BLaER1 (cell line): ENCODE measurements around the gene ACTL10.

Source experiments
- H3K27ac ChIP-seq: shearing (Covaris generic); formaldehyde crosslinking; 2 replicates; pipeline ENCODE4 v1.8.1; 2022
- H3K27me3 ChIP-seq: shearing (Covaris generic); formaldehyde crosslinking; 2 replicates; pipeline ENCODE4 v1.8.1; 2022
- H3K36me3 ChIP-seq: shearing (Covaris generic); formaldehyde crosslinking; 2 replicates; pipeline ENCODE4 v1.8.1; 2022
- H3K4me1 ChIP-seq: shearing (Covaris generic); formaldehyde crosslinking; 2 replicates; pipeline ENCODE4 v1.8.1; 2022
- H3K4me2 ChIP-seq: shearing (Covaris generic); formaldehyde crosslinking; 2 replicates; pipeline ENCODE4 v1.8.1; 2022
- H3K4me3 ChIP-seq: shearing (Covaris generic); formaldehyde crosslinking; 2 replicates; pipeline ENCODE4 v1.8.1; 2022
- H3K9ac ChIP-seq: shearing (Covaris generic); formaldehyde crosslinking; 2 replicates; pipeline ENCODE4 v1.8.1; 2022
- H3K9me3 ChIP-seq: shearing (Covaris generic); formaldehyde crosslinking; 2 replicates; pipeline ENCODE4 v1.8.1; 2022
- H4K20me1 ChIP-seq: shearing (Covaris generic); formaldehyde crosslinking; 2 replicates; pipeline ENCODE4 v1.8.1; 2022
- Cebpa-rat ChIP-seq: shearing (Covaris generic); IDR thresholded peaks from 2 replicates; pipeline ENCODE4 v1.8.1; 2022

ACTL10 gene

GRCh38 chr20:33656010-33656782 lies 10.5 kb upstream of the ACTL10 start:
- no peak overlapping the region for H3K4me2 ChIP-seq
- H4K20me1 ChIP-seq, result peaks cover 9% of the 10 kb centered on the region; the same call in 1 of the 2 replicates
- peaks cover 11% of the 10 kb centered on the region for H3K4me1 ChIP-seq
- H3K9ac ChIP-seq, result no peak overlapping the region
- H3K9me3 ChIP-seq, result no peaks in the 10 kb centered on the region
- H3K27ac ChIP-seq, result no peak overlapping the region
- TF ChIP-seq Cebpa-rat, result no peak
- no peaks in the 10 kb centered on the region for H3K27me3 ChIP-seq
- H3K4me3 ChIP-seq, result no peak overlapping the region
- peaks cover 38% of the 10 kb centered on the region for H3K36me3 ChIP-seq

- Histone ChIP-seq H3K9me3 (no peaks in the 10 kb centered on the region), H3K27me3 (no peaks in the 10 kb centered on the region), H4K20me1 (peaks cover 16% of the 10 kb centered on the region; the same call in 1 of the 2 replicates), H3K4me3 (no peak overlapping the region), H3K9ac (no peak overlapping the region), H3K4me1 (peaks cover 11% of the 10 kb centered on the region), H3K4me2 (no peak overlapping the region), H3K27ac (no peak overlapping the region), H3K36me3 (peaks cover 38% of the 10 kb centered on the region)
- TF ChIP-seq Cebpa-rat, result no peak
Measured at GRCh38 chr20:33656783-33657703, 9.7 kb upstream of the ACTL10 start.

DNA sequence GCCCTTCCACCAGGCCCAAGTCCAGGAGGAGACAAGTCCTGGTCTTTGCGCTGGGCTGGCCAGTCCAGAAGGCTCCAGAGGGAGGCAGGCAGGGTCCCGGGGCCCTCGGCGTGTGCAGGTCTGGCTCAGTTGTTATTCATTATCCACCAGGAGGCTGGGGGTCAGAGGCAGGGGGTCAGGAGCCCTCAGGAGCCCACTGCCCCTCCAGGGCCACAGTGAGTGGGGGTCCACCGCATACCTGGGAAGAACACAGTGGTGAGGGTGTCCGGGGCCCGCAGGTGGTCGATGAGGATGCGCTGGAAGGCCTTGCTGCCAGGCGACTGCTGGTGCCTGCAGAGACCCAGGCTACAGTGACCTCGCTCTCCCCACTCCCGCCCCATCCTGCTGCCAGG lies 9.0 kb upstream of the ACTL10 start:
- no peak for TF ChIP-seq Cebpa-rat
- H3K4me3 ChIP-seq, result no peak overlapping the region
- H4K20me1 ChIP-seq, result peaks cover 23% of the 10 kb centered on the region; the same call in 1 of the 2 replicates
- no peaks in the 10 kb centered on the region for H3K9me3 ChIP-seq
- H3K4me1 ChIP-seq, result peaks cover 14% of the 10 kb centered on the region
- no peak overlapping the region for H3K27ac ChIP-seq
- H3K36me3 ChIP-seq, result peaks cover 38% of the 10 kb centered on the region
- H3K9ac ChIP-seq, result no peak overlapping the region
- H3K27me3 ChIP-seq, result no peaks in the 10 kb centered on the region
- no peak overlapping the region for H3K4me2 ChIP-seq

GRCh38 chr20:33658510-33658909 lies 8.2 kb upstream of the ACTL10 start:
- peaks cover 22% of the 10 kb centered on the region for H3K4me1 ChIP-seq
- H3K9me3 ChIP-seq, result no peaks in the 10 kb centered on the region
- TF ChIP-seq Cebpa-rat, result no peak
- no peak overlapping the region for H3K4me2 ChIP-seq
- no peak overlapping the region for H3K9ac ChIP-seq
- peaks cover 30% of the 10 kb centered on the region; the same call in 1 of the 2 replicates for H4K20me1 ChIP-seq
- H3K27me3 ChIP-seq, result no peaks in the 10 kb centered on the region
- H3K27ac ChIP-seq, result no peak overlapping the region
- peaks cover 38% of the 10 kb centered on the region for H3K36me3 ChIP-seq
- no peak overlapping the region for H3K4me3 ChIP-seq

GRCh38 chr20:33658929-33659328 lies 7.8 kb upstream of the ACTL10 start:
- H3K27ac ChIP-seq, result no peak overlapping the region
- H3K4me1 ChIP-seq, result peaks cover 24% of the 10 kb centered on the region
- peaks cover 38% of the 10 kb centered on the region for H3K36me3 ChIP-seq
- no peak overlapping the region for H3K9ac ChIP-seq
- TF ChIP-seq Cebpa-rat, result no peak
- no peak overlapping the region for H3K4me2 ChIP-seq
- no peaks in the 10 kb centered on the region for H3K9me3 ChIP-seq
- no peak overlapping the region for H3K4me3 ChIP-seq
- H4K20me1 ChIP-seq, result peaks cover 30% of the 10 kb centered on the region; the same call in 1 of the 2 replicates
- H3K27me3 ChIP-seq, result no peaks in the 10 kb centered on the region

DNA sequence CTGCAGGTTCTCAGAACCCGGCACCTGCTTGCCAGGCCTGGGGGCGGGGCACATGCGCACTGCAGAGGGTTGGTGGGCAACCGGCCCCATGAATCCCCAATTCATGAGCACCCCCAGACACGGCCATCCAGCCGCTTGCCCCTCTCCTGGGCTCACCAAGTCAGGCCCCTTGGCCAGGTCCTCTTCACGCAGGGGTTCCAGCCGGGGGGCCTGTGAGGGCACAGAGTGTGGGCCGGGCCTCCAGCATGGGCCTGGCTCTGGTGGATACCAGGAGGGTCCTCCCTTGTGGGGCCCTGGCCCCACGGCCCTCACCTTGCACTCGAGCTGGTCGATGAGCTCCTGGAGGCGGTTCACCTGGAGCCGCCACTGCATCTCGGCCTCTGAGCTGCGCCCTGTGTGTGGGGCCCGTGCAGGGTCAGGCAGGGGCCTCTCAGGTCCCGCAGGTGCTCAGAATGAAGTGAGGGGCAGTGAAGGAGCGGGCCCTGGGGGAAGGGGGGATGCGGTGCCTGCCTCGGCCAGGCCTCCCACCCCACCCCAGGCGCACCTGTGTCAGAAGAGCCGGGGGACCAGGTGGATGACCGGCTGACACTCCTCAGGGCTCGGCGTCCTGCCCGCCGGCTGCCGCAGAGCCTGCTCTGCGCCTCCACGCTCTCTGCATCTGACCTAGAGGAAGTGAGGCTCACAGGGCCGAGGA lies 7.3 kb upstream of the ACTL10 start:
- Histone ChIP-seq H4K20me1 (peaks cover 30% of the 10 kb centered on the region; the same call in 1 of the 2 replicates), H3K27me3 (no peaks in the 10 kb centered on the region), H3K9me3 (no peaks in the 10 kb centered on the region), H3K9ac (no peak overlapping the region), H3K36me3 (peaks cover 38% of the 10 kb centered on the region), H3K4me1 (peaks cover 30% of the 10 kb centered on the region), H3K4me3 (no peak overlapping the region), H3K4me2 (peak overlapping the region; percentile 15; the same call in 1 of the 2 replicates), H3K27ac (peak overlapping the region; percentile 37; the same call in 1 of the 2 replicates)
- no peak for TF ChIP-seq Cebpa-rat

DNA sequence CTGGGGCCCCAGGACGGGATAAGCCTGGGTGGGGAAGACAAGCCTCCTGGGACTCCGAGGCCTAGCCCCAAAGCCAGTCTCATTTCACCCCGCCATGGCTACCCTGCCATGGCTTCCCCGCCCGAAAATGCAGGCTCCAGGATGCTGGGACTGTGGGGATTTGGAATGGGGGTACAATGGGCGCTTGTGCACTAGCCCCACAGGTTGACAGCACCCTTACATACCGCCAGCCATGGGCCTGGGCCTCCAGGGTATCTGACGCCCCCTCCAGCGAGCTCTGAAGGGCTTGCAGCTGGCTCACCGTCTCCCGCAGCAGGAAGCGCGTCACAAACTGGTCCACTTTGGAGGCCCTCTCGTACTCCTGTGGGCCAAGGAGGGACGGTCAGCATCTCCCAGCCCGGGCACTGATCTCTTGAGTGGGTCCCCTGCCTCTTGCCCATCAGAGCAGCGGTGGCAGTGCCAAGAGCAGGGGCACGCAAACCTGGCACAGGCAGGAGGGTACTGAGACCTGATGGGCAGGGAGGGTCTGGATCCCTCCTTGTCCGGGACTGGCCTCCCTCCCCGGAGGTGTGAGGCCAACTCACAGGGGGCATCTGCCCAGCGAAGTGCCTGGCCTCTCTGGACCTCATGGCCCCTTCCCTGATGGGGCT lies 6.6 kb upstream of the ACTL10 start:
- Histone ChIP-seq H3K36me3 (peaks cover 38% of the 10 kb centered on the region), H3K4me3 (no peak overlapping the region), H3K9ac (no peak overlapping the region), H3K27ac (peak overlapping the region; percentile 37; the same call in 1 of the 2 replicates), H4K20me1 (peaks cover 30% of the 10 kb centered on the region; the same call in 1 of the 2 replicates), H3K27me3 (no peaks in the 10 kb centered on the region), H3K4me2 (peak overlapping the region; percentile 15), H3K9me3 (no peaks in the 10 kb centered on the region), H3K4me1 (peaks cover 36% of the 10 kb centered on the region)
- TF ChIP-seq Cebpa-rat, result no peak

GRCh38 chr20:33660685-33661058 lies 6.1 kb upstream of the ACTL10 start:
- Histone ChIP-seq H3K9ac (no peak overlapping the region), H3K36me3 (peaks cover 38% of the 10 kb centered on the region), H4K20me1 (peaks cover 30% of the 10 kb centered on the region; the same call in 1 of the 2 replicates), H3K27ac (peak overlapping the region; percentile 37; the same call in 1 of the 2 replicates), H3K9me3 (no peaks in the 10 kb centered on the region), H3K27me3 (no peaks in the 10 kb centered on the region), H3K4me2 (peak overlapping the region; percentile 15; the same call in 1 of the 2 replicates), H3K4me1 (peaks cover 42% of the 10 kb centered on the region), H3K4me3 (no peak overlapping the region)
- no peak for TF ChIP-seq Cebpa-rat

GRCh38 chr20:33662172-33662571 lies 4.6 kb upstream of the ACTL10 start, which contains the start of gene C20orf144:
C20orf144 (plus strand) TSS chr20:33662327; CDS start chr20:33662346, 19 bp downstream.
- Histone ChIP-seq H3K4me3 (peak within 1 kb of the TSS; percentile 72), H3K9me3 (no peaks in the 10 kb centered on the region), H3K4me1 (peaks cover 57% of the 10 kb centered on the region), H3K27me3 (no peaks in the 10 kb centered on the region), H4K20me1 (peaks cover 30% of the 10 kb centered on the region; the same call in 1 of the 2 replicates), H3K9ac (peak within 1 kb of the TSS; percentile 77), H3K36me3 (peaks cover 32% of the 10 kb centered on the region), H3K27ac (peak within 1 kb of the TSS; percentile 67), H3K4me2 (peak within 1 kb of the TSS; percentile 99)
- no peak for TF ChIP-seq Cebpa-rat
